ENCODE measurements around the gene LIN7B.

LIN7B gene

GRCh38 chr19:49094505-49095482, 19.4 kb upstream of the LIN7B start:
- DNase-seq = peak in 36 of 51 donors; percentile 5 to 75 (median 32)

GRCh38 chr19:49097453-49098288, 16.5 kb upstream of the LIN7B start:
- DNase-seq = peak in 43 of 51 donors; percentile 5 to 77 (median 41)

- no peak for DNase-seq
Observed at GRCh38 chr19:49098795-49099194, 15.4 kb upstream of the LIN7B start.

- DNase-seq = no peak
Observed at GRCh38 chr19:49101160-49101559, 13.0 kb upstream of the LIN7B start.

- DNase-seq = no peak
Observed at GRCh38 chr19:49102303-49102702, 11.9 kb upstream of the LIN7B start.

- DNase-seq = no peak
Observed at GRCh38 chr19:49103331-49104085, 10.7 kb upstream of the LIN7B start.

GRCh38 chr19:49104229-49104864, 9.8 kb upstream of the LIN7B start:
- DNase-seq = no peak

- peak in 29 of 51 donors; percentile 3 to 56 (median 23) for DNase-seq
Observed at GRCh38 chr19:49106648-49107135, 7.5 kb upstream of the LIN7B start.

GRCh38 chr19:49107625-49108459, 6.3 kb upstream of the LIN7B start:
- no peak for DNase-seq

- DNase-seq = no peak
Observed at GRCh38 chr19:49109051-49109450, 5.1 kb upstream of the LIN7B start.

GRCh38 chr19:49109569-49110233, 4.5 kb upstream of the LIN7B start:
- DNase-seq = no peak

GRCh38 chr19:49110567-49110966, 3.6 kb upstream of the LIN7B start:
- no peak for DNase-seq

GRCh38 chr19:49111218-49111998, 2.8 kb upstream of the LIN7B start:
- DNase-seq = no peak

- DNase-seq = peak in 47 of 51 donors; percentile 19 to 88 (median 67)
Observed at GRCh38 chr19:49114630-49115363, 627 bp downstream of the LIN7B start.

GRCh38 chr19:49116544-49116943, 2.4 kb downstream of the LIN7B start:
- no peak for DNase-seq

- DNase-seq = peak in 1 of 51 donors; percentile 40
Observed at GRCh38 chr19:49117677-49118564, 3.8 kb downstream of the LIN7B start.
